Astrocyte of the spinal cord (primary cell): ENCODE data around the gene GHRH.

ENCODE experiments used
- DNase-seq: peaks from one replicate; pipeline ENCODE4 v3.0.0; 2011; ENCODE audit warnings: low read depth, low spot score
- H3K4me3 ChIP-seq: 2 replicates; pipeline ENCODE4 v1.5.1; 2011; ENCODE audit warnings: low read depth, mild to moderate bottlenecking, low read length, moderate library complexity
- in situ Hi-C: cut with HindIII; loops from 2 replicates; pipeline ENCODE4 v1.10.0; 2017; ENCODE audit warnings: low sequenced_read_pairs
- TF ChIP-seq, protein P1 (sequence below): IDR thresholded peaks from 2 replicates; pipeline ENCODE4 v1.5.1; 2012; ENCODE audit warnings: low read depth, mild to moderate bottlenecking, low read length, inconsistent platforms

GHRH gene

DNA sequence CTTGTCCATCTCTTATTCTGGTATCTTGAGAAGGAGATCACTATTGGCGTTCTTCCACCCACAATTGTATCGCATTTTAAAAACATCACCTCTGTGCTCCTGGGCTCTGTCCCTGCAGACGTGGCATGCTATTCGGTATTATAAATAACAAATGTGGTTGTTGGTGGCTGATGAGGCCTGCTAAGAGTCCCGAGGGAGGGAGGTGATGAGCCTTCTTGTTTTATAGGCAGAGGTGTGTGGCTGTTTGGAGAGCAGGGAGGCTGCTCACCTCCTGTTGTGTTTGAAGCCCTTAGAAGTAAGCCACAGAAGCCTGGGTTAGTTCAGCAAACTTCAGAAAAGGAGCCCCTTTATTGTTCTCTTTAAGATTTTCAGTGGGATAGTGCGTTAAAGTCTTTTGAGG, 43.5 kb upstream of the GHRH start:
- no peak overlapping the region for H3K4me3 ChIP-seq
- TF ChIP-seq, protein P1, sequence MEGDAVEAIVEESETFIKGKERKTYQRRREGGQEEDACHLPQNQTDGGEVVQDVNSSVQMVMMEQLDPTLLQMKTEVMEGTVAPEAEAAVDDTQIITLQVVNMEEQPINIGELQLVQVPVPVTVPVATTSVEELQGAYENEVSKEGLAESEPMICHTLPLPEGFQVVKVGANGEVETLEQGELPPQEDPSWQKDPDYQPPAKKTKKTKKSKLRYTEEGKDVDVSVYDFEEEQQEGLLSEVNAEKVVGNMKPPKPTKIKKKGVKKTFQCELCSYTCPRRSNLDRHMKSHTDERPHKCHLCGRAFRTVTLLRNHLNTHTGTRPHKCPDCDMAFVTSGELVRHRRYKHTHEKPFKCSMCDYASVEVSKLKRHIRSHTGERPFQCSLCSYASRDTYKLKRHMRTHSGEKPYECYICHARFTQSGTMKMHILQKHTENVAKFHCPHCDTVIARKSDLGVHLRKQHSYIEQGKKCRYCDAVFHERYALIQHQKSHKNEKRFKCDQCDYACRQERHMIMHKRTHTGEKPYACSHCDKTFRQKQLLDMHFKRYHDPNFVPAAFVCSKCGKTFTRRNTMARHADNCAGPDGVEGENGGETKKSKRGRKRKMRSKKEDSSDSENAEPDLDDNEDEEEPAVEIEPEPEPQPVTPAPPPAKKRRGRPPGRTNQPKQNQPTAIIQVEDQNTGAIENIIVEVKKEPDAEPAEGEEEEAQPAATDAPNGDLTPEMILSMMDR: no peak
- in situ Hi-C loops: no loop called here
- DNase-seq: no peak

DNA sequence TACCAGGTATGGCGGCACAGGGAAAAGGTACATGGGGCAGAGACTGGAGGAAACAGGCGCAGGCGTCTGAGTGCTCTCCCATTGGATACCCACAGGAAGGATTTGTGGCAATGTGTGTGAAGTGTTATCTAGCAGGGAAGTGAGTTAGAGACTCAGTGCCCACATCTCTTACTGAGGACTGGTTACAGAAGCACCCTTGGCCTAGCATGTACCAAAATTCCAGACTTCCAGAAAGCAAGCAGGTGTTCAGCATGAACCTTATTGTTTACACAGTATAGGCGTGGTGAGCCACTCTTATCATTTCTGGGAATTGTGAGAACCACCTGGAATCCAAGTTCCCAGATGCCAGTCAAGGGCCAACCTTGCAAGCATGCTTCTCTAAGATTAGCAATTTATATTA, 42.0 kb upstream of the GHRH start:
- TF ChIP-seq, protein P1: no peak
- no peak for DNase-seq
- in situ Hi-C loops: no loop called here

DNA sequence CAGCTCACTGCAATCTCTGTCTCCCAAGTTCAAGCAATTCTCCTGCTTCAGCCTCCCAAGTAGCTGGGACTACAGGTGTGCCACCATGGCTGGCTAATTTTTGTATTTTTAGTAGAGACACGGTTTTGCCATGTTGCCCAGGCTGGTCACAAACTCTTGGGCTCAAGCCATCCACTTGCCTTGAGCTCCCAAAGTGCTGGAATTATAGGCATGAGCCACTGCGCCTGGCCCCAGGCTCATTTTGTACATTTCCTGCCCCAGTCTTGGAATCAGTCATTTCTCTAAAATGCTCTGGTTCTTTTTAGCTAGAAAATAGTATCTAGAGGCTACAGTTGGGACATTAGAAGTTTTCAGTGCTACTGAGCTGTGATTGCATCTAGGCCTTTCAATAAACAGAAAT, 41.4 kb upstream of the GHRH start:
- TF ChIP-seq, protein P1: no peak
- no peak for DNase-seq
- in situ Hi-C loops: no loop called here
- H3K4me3 ChIP-seq: no peak overlapping the region

More for the DNA sequence above, 42.0 kb upstream of the GHRH start:
- no peak overlapping the region for H3K4me3 ChIP-seq

DNA sequence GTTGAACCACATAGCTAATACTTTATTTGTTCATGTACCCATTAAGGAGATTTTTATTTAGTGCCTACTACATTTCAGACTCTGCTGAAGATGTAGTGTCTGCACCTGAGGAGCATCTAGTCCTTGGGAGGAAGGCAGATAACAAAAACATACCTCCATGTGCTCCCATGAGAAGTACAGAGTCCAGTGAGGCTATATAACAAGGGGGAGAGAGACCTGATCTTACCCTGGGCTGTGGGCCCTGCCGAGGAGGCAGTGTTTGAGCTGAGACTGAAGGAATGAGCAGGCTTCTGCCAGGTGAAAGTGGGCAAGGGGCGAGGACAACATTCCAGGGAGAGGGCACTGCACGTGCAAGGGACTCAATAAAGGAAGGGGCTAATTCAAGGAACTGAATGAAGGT, 39.9 kb upstream of the GHRH start:
- TF ChIP-seq, protein P1: no peak
- DNase-seq: no peak
- H3K4me3 ChIP-seq: no peak overlapping the region
- in situ Hi-C loops: no loop called here

DNA sequence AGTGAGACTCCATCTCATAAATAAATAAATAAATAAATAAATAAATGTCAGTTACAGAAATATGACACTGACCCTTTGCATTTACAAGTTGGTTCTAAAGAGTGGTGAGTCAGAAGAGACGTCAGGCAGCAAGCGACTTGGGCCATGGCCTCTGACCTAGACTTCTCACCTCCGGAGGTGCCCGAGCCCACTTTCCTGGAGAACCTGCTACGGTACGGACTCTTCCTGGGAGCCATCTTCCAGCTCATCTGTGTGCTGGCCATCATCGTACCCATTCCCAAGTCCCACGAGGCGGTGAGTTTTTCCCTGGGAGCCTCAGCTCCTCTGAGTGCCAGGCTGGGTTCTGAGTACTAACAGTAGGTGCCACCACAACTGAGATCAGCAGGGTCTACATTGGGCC, 39.5 kb upstream of the GHRH start:
- in situ Hi-C loops: no loop called here
- TF ChIP-seq, protein P1: no peak
- no peak for DNase-seq
- no peak overlapping the region for H3K4me3 ChIP-seq

DNA sequence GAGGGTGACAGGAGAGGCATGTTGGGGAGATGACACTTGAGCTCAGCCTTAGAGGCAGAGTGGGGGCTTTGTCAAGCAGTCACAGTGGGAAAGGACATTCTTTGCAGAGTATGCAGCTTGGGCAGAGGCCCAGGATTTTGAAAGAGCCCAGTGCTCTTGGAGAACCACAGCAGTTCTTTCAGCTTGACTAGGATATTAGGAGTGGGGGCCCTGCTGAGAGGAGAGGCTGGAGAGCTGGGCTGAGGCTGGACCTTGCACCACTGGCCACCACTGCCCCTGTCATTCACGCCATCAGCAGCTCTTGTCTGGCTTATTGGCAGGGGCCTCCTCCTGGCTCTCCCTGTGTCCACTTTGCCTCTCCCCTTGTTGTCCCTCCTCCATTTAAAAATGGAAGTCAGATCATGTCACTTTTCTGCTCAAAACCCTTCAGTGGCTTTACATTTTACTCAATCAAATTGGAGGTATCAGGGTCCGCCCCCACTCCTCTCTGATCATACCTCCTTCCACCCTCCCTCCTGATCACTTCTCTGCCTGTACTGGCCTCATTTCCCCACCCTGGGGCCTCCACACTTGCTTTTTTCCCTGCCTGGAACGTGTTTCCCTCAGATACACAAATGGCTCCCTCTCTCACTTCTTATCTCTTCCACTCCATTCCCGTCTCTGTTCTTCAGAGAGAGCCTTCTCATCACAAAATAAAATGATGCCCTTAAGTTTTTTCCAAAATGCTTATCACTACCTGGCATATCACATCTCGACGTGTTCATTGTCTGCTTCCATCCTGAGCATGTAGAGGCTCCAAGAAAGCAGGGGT, 38.3 kb upstream of the GHRH start:
- DNase-seq: peak; percentile 75
- no peak overlapping the region for H3K4me3 ChIP-seq
- TF ChIP-seq, protein P1: no peak
- in situ Hi-C loops: no loop called here
